GM13977 (cell line): ENCODE results near the gene VWA3B.
A peak's percentile ranks its signal among the peaks of the same experiment; 100 is the strongest.
"Not testable (repeated sequence)": the region's sequence is repeated elsewhere in the genome, so short reads cannot be mapped to it uniquely, and the experiment has no call there.

Source experiments
- DNase-seq: peaks from one replicate; pipeline ENCODE4 v3.0.0; 2012; ENCODE audit warnings: low spot score
- CTCF ChIP-seq: IDR thresholded peaks from 2 replicates; pipeline ENCODE4 v1.5.1; 2012; ENCODE audit warnings: mild to moderate bottlenecking, control low read depth; ENCODE audit not compliant: insufficient read depth; ENCODE audit errors: extremely low read depth, missing control alignments
- in situ Hi-C: fragments of 300-500 bp; cut with MboI; formaldehyde crosslinking; loops from one replicate; pipeline ENCODE4 v1.12.0; 2022; ENCODE audit warnings: low sequenced_read_pairs, low pct_unique_long_range_greater_than_20kb, mixed read lengths, inconsistent platforms; ENCODE audit not compliant: unreplicated experiment

VWA3B gene

GRCh38 chr2:98126061-98126460, 39.1 kb downstream of the VWA3B start:
- in situ Hi-C loops, result no loop called here
- DNase-seq, result no peak
- TF ChIP-seq CTCF, result no peak

DNA sequence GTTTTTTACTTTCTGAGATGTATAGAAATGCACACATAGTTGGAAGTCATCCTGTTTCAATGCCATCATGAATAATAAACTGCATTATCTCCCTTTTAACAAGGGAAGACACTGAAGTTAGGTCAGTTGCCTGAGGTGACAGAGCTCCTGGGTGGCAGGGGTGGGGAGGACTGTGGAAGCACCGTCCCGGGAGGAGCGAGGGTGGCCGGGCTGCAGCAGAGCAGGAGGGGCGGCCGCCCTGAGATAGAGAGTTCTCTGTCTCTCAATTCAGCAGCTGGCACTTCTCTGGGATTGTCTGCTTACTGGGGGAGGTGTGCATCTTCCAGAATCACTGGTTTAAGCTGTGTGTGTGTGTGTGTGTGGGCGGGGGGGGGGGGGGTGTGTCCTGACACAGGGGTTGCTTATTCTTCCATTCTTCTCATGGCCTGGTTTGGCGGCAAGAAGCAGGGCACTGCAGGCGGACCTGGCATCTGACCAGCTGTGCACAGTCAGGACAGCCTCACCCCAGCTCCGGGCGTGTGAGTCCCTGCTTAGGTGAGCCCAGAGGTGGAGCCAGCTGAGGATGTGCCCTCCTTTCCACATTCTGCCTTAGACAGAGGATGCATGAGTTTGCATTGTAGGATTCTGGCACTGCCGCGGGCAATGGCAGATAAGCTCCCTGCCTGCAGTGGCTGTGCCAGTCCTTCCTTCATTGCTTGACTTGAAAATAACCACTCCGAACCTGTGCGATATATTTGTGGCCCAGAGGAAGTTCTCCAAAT, 40.4 kb downstream of the VWA3B start:
- in situ Hi-C loops, result no loop called here

GRCh38 chr2:98128556-98129109, 41.7 kb downstream of the VWA3B start:
- no peak for TF ChIP-seq CTCF
- DNase-seq, result no peak
- in situ Hi-C loops, result no loop called here

More for the DNA sequence above, 40.4 kb downstream of the VWA3B start:
- no peak for DNase-seq
- no peak for TF ChIP-seq CTCF

- DNase-seq, in situ Hi-C loops: not testable (repeated sequence)
These were observed 43.1 kb downstream of the VWA3B start for GRCh38 chr2:98130073-98130472.

DNA sequence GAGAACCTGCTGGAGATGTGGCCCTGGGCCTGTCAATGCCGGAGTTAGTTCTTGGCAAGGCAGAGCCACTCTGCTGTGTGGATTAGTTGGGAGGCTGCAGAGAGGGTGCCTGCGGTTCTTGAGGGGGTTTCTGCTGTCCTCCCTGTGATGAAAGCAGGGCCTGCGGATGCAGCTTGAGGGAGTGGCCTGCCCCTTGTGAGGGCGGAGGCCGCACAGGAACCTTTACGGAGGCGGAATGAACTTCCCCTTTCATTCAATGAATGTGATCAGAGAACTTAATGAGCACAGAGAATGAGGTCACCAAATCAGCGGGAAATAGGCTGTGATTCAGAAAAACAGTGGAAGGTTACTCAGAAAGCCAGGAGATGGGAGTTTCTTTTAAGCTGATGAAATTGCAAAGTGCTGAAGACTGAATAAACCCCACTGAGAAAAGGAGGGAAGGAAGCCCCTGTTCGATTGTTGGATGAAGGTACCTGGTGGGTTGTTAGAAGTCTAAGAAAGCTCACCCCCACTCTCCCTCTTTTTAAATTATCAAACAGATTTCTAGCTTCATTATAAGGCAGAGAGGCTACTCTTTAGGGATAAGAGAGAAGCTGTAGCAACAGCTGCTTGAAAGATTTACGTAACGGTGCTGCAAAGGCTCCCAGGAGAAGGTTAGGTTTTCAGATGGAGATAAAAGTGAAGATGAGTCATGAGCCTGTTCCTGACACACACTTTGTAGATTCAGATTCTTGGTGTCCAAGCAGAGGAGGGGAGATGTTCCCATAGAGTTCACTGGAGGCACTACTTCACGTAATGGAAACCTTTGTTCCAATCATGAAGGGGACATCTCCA, 47.4 kb downstream of the VWA3B start:
- TF ChIP-seq CTCF, result no peak
- DNase-seq, result peak; percentile 87
- in situ Hi-C loops, result no loop called here

- TF ChIP-seq CTCF, result no peak
- no peak for DNase-seq
- in situ Hi-C loops, result no loop called here
These were observed 50.2 kb downstream of the VWA3B start for GRCh38 chr2:98137196-98137595.

DNA sequence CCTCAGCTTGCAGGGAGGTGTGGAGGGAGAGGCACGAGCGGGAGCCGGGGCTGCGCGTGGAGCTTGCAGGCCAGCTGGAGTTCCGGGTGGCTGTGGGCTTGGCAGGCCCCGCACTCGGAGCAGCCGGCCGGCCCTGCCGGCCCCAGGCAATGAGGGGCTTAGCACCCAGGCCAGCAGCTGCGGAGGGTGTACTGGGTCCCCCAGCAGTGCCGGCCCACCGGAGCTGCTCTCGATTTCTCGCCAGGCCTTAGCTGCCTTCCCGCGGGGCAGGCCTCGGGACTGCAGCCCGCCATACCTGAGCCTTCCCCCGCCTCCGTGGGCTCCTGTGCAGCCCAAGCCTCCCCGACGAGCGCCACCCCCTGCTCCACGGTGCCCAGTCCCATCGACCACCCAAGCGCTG, 52.0 kb downstream of the VWA3B start:
- DNase-seq, in situ Hi-C loops: not testable (repeated sequence)
